Panc1 (cell line): ENCODE data around the gene PMF1. TPM values are rescaled to one million over a fixed set of nuclear protein-coding genes. Genes with fewer than 3 reads are reported as not detected.

ENCODE experiments used
- ATAC-seq: fragments of 200-7000 bp; cut with Tn5 transposase; 2 replicates; pipeline ENCODE4 v1.9.1; 2020; ENCODE audit warnings: mild to moderate bottlenecking, moderate library complexity
- BruUV-seq: library from RNA; stranded (reverse); fragments of 400-500 nt; replicated peaks from 2 replicates; lab custom pipeline; 2021; lab: Mats Ljungman, UMichigan
- CTCF ChIA-PET: fragments of 300-600 bp; sonication (Branson Sonifier 250); formaldehyde crosslinking; loops from one replicate; lab custom pipeline; 2022; ENCODE audit warnings: antibody characterized with exemption; lab: Charles Lee
- POLR2A ChIA-PET: fragments of 300-600 bp; sonication (Branson Sonifier 250); formaldehyde crosslinking; loops from one replicate; lab custom pipeline; 2022; ENCODE audit warnings: antibody characterized with exemption; lab: Charles Lee
- DNase-seq: peaks from one replicate; pipeline ENCODE4 v3.0.0-alpha.2; 2010; ENCODE audit warnings: low read depth, low spot score
- H3K27ac ChIP-seq: 2 replicates; pipeline ENCODE4 v1.5.1; 2011; ENCODE audit warnings: mild to moderate bottlenecking, low read length, inconsistent platforms
- H3K27me3 ChIP-seq: fragments of 200-500 bp; sonication (Bioruptor generic); 2 replicates; pipeline ENCODE4 v1.6.0; 2014; ENCODE audit warnings: low read length, inconsistent platforms; ENCODE audit not compliant: control insufficient read depth, insufficient read depth
- H3K36me3 ChIP-seq: fragments of 200-500 bp; sonication (Bioruptor generic); 2 replicates; pipeline ENCODE4 v1.5.1; 2014; ENCODE audit warnings: inconsistent platforms, mild to moderate bottlenecking, low read length, moderate library complexity; ENCODE audit not compliant: control insufficient read depth, insufficient read depth
- H3K4me1 ChIP-seq: 2 replicates; pipeline ENCODE4 v1.5.1; 2011; ENCODE audit warnings: inconsistent platforms, mild to moderate bottlenecking, low read length, moderate library complexity; ENCODE audit not compliant: control insufficient read depth, insufficient read depth
- H3K4me3 ChIP-seq, 2 experiments: 2 replicates each; pipeline ENCODE4 v1.5.1; 2011 to 2012; ENCODE audit warnings: low read depth in 2 of 2, low read length in 2 of 2, mild to moderate bottlenecking in 2 of 2, inconsistent platforms in 1 of 2, moderate library complexity in 1 of 2
- H3K9me3 ChIP-seq: fragments of 200-500 bp; sonication (Bioruptor generic); 2 replicates; pipeline ENCODE4 v1.5.1; 2014; ENCODE audit warnings: low read depth, mild to moderate bottlenecking, inconsistent platforms, low read length, moderate library complexity; ENCODE audit not compliant: control insufficient read depth, insufficient read depth
- CTCF ChIP-seq: fragments of 450-650 bp; IDR thresholded peaks from 2 replicates; pipeline ENCODE4 v1.5.1; 2017; ENCODE audit warnings: mild to moderate bottlenecking
- POLR2AphosphoS5 ChIP-seq: IDR thresholded peaks from 2 replicates; pipeline ENCODE4 v1.6.1; 2012; ENCODE audit warnings: mild to moderate bottlenecking, low read depth, low read length, moderate library complexity
- REST ChIP-seq, 2 experiments: IDR thresholded peaks; 2 replicates each; pipeline ENCODE4 v1.6.1; 2011 to 2012; ENCODE audit warnings: low read depth in 2 of 2, control low read depth in 1 of 2, low read length in 1 of 2, mild to moderate bottlenecking in 1 of 2, moderate library complexity in 1 of 2; ENCODE audit not compliant: insufficient read depth in 1 of 2
- SIN3A ChIP-seq: IDR thresholded peaks from 2 replicates; pipeline ENCODE4 v1.6.1; 2012; ENCODE audit warnings: low read depth, mild to moderate bottlenecking, low read length, moderate library complexity, borderline replicate concordance; ENCODE audit not compliant: insufficient read depth
- TCF7L2 ChIP-seq: IDR thresholded peaks from 2 replicates; pipeline ENCODE4 v1.6.1; 2011; ENCODE audit warnings: mild to moderate bottlenecking, low read depth, low read length, inconsistent platforms
- in situ Hi-C: cut with HindIII; loops from 2 replicates; pipeline ENCODE4 v1.10.0; 2016; ENCODE audit warnings: low sequenced_read_pairs, low pct_unique_long_range_greater_than_20kb
- intact Hi-C: fragments of 100-400 bp; cut with micrococcal nuclease; formaldehyde crosslinking; loops from one replicate; pipeline ENCODE4 v1.10.0; 2022; ENCODE audit not compliant: unreplicated experiment
- total RNA-seq: library from RNA; stranded (reverse); gene quantifications from one replicate; pipeline ENCODE4 v1.2.1, GENCODE V29; 2021; ENCODE audit not compliant: unreplicated experiment

Gene PMF1
- total RNA-seq, 1 experiment from 2014 or later = 57.5 TPM

- POLR2A ChIA-PET = no interaction called here
- Histone ChIP-seq H3K4me3 (no peak overlapping the region), H3K4me1 (peaks cover 1% of the 10 kb centered on the region), H3K27me3 (no peaks in the 10 kb centered on the region), H3K36me3 (peaks cover 33% of the 10 kb centered on the region), H3K9me3 (no peaks in the 10 kb centered on the region), H3K27ac (no peak overlapping the region)
- in situ Hi-C loops (no loop called here), intact Hi-C loops (no loop called here)
- TF ChIP-seq CTCF = no peak
- TF ChIP-seq REST (IDR thresholded peaks at IDR 0.05; ENCODE audit: insufficient read depth in 1 of 2, low read depth in 2 of 2, low read length in 1 of 2) = no peak
- no peak for TF ChIP-seq POLR2AphosphoS5
- no peak for TF ChIP-seq TCF7L2
- no peak for TF ChIP-seq SIN3A
- DNase-seq = no peak
- CTCF ChIA-PET = no interaction called here
- no TSS peak for BruUV-seq
- ATAC-seq = no peak
These were observed 55.5 kb downstream of the PMF1 start for GRCh38 chr1:156268336-156268735.

- intact Hi-C loops = no loop called here
- H3K9me3 ChIP-seq = no peaks in the 10 kb centered on the region
- H3K4me3 ChIP-seq = no peak overlapping the region
- POLR2A ChIA-PET = interaction anchor here (0.7 to 1.2 kb wide), 2 partner anchors 12 to 22 kb away, joined by 6 to 12 read pairs; partner anchors contain the start of genes PAQR6 and SMG5
- no peak for TF ChIP-seq TCF7L2
- TF ChIP-seq SIN3A = no peak
- TF ChIP-seq CTCF = no peak
- TF ChIP-seq POLR2AphosphoS5 = no peak
- no peak for TF ChIP-seq REST (IDR thresholded peaks at IDR 0.05; ENCODE audit: insufficient read depth in 1 of 2, low read depth in 2 of 2, low read length in 1 of 2)
- CTCF ChIA-PET = no interaction called here
- no TSS peak for BruUV-seq
- peaks cover 42% of the 10 kb centered on the region for H3K36me3 ChIP-seq
- DNase-seq (no peak), ATAC-seq (no peak)
- no peak overlapping the region for H3K27ac ChIP-seq
- no peaks in the 10 kb centered on the region for H3K27me3 ChIP-seq
- H3K4me1 ChIP-seq = no peaks in the 10 kb centered on the region
- in situ Hi-C loops = no loop called here
These were observed 57.5 kb downstream of the PMF1 start for GRCh38 chr1:156270314-156270713.
